ENCODE data around the gene GRAMD2A.

DNA sequence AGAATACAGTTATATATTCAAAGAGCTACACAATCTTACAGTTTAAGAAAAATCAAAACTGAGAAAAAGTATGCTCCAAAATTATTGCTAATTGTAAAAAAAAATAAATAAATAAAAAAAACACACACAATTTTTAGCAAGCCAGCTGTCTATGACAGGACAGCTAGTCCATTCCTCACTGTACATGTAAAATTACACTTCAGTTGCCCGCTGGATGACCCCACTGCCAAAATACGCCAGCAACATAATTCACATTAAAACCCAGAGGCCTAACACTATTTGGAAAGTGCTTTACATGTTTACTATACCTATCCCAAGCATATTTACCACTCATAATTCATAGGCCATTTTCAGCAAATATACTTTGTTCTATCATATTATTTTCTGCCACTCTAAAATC is 85.5 kb downstream of the GRAMD2A start:
- TF ChIP-seq, protein P1, sequence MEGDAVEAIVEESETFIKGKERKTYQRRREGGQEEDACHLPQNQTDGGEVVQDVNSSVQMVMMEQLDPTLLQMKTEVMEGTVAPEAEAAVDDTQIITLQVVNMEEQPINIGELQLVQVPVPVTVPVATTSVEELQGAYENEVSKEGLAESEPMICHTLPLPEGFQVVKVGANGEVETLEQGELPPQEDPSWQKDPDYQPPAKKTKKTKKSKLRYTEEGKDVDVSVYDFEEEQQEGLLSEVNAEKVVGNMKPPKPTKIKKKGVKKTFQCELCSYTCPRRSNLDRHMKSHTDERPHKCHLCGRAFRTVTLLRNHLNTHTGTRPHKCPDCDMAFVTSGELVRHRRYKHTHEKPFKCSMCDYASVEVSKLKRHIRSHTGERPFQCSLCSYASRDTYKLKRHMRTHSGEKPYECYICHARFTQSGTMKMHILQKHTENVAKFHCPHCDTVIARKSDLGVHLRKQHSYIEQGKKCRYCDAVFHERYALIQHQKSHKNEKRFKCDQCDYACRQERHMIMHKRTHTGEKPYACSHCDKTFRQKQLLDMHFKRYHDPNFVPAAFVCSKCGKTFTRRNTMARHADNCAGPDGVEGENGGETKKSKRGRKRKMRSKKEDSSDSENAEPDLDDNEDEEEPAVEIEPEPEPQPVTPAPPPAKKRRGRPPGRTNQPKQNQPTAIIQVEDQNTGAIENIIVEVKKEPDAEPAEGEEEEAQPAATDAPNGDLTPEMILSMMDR (conservative IDR thresholded peaks at IDR 0.05; ENCODE audit: low read depth in 2 of 2) = no peak
- no peak for TF ChIP-seq POLR2AphosphoS5 (IDR thresholded peaks at IDR 0.05; ENCODE audit: low read depth)
- TF ChIP-seq EZH2 (IDR thresholded peaks at IDR 0.05; ENCODE audit: low read depth, unreplicated experiment) = no peak
- no peak for TF ChIP-seq EZH2phosphoT487 (IDR thresholded peaks at IDR 0.05; ENCODE audit: unreplicated experiment)
- TF ChIP-seq, protein P2, sequence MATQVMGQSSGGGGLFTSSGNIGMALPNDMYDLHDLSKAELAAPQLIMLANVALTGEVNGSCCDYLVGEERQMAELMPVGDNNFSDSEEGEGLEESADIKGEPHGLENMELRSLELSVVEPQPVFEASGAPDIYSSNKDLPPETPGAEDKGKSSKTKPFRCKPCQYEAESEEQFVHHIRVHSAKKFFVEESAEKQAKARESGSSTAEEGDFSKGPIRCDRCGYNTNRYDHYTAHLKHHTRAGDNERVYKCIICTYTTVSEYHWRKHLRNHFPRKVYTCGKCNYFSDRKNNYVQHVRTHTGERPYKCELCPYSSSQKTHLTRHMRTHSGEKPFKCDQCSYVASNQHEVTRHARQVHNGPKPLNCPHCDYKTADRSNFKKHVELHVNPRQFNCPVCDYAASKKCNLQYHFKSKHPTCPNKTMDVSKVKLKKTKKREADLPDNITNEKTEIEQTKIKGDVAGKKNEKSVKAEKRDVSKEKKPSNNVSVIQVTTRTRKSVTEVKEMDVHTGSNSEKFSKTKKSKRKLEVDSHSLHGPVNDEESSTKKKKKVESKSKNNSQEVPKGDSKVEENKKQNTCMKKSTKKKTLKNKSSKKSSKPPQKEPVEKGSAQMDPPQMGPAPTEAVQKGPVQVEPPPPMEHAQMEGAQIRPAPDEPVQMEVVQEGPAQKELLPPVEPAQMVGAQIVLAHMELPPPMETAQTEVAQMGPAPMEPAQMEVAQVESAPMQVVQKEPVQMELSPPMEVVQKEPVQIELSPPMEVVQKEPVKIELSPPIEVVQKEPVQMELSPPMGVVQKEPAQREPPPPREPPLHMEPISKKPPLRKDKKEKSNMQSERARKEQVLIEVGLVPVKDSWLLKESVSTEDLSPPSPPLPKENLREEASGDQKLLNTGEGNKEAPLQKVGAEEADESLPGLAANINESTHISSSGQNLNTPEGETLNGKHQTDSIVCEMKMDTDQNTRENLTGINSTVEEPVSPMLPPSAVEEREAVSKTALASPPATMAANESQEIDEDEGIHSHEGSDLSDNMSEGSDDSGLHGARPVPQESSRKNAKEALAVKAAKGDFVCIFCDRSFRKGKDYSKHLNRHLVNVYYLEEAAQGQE (IDR thresholded peaks at IDR 0.05; ENCODE audit: unreplicated experiment) = no peak

Measured in GM23338 (cell line).